Activated naive CD4-positive, alpha-beta T cell treated with Interleukin-2 at 50 U/mL for 16 hours (primary cell): ENCODE results near the gene KIAA1549.
"Not testable (repeated sequence)": the region's sequence is repeated elsewhere in the genome, so short reads cannot be mapped to it uniquely, and the experiment has no call there.

Experiments used
- DNase-seq: peaks from one replicate; pipeline ENCODE4 v3.0.0-alpha.2; 2020

KIAA1549 gene

DNA sequence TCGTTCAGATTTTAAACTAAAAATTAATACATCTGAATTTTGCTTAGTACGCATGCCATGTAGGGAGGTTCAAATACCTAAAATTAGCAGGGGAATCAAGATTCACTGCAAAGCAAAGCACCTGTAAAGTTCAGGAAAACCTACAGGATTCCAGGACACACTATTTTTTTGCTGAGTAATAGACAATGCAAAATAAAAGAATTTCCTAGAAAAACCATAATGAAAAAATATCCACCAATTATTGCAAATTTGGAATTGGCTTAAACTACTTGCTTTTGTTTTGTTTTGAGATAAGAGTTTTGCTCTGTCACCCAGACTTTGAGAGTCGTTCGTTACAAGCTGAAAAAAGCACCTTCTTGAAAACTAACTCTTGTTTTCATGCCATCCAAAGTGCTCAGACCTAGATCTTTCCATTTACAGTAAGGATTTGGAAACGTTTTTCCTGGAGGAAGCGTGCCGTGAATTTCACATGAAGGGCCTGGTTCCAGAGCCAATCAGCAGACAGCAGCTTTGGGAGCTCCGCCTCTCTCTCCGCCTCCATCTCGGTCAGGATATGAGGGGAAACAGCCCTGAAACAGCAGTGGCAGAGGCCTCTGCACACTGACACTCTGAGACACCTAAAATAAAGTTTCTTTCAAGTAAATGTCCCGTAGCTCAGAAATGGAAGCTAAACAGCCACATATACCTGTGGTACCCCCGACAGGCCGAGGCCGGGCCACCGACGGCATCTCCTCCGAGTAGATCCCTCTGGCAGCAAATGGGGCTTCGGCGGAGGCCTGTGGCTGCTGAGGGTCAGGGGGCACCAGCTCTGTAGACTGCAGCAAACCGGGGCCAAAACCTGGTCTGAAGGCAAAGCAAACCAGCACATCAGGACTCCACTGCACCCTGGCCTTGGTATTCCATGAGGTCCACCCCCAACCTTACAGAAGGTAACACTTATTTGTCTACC, 137.3 kb downstream of the KIAA1549 start:
- DNase-seq = no peak

- DNase-seq = no peak
Measured at GRCh38 chr7:138842111-138842510, 139.1 kb downstream of the KIAA1549 start.

- DNase-seq = no peak
Measured at GRCh38 chr7:138838166-138838565, 143.0 kb downstream of the KIAA1549 start.

- DNase-seq = no peak
Measured at GRCh38 chr7:138837627-138838026, 143.6 kb downstream of the KIAA1549 start.

DNA sequence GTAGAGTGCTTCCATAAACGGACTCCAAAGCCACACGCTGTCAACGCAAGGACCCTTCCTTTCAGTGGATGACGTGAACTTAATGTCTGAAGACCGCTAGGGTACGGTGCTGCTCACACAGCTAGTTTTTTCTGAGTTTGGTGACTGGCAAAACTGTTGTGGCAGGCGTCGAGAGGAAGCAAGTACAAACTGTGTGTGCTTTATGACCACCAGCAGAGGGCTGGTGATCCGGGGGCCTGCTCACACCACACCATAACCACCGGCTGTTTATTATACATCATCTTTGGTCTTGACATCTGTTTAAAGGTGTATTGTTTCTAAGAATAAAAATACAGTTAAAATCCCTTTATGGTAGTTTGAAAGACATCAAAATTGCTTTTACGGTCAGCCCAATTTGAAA, 146.1 kb downstream of the KIAA1549 start:
- DNase-seq = no peak

GRCh38 chr7:138834583-138834982, 146.6 kb downstream of the KIAA1549 start:
- DNase-seq = peak; percentile 21

DNA sequence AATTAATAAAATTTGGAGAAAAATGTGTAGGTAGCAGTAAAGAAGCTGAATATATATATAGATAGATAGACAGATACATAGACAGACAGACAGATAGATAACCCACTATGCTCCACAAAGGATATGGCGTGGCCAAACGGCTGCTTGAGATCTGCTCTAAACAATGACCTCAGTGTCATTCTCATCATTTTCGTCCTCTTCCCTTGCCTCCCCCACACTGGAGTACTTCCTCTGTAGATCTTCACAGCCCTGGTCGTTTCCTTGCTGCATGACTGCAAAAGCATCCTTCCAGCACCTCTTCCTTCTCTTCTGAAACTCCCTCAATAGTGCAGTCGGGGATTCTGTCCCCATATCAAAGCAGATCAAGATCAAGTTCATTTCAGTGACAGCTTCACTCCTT, 147.6 kb downstream of the KIAA1549 start:
- no peak for DNase-seq

DNA sequence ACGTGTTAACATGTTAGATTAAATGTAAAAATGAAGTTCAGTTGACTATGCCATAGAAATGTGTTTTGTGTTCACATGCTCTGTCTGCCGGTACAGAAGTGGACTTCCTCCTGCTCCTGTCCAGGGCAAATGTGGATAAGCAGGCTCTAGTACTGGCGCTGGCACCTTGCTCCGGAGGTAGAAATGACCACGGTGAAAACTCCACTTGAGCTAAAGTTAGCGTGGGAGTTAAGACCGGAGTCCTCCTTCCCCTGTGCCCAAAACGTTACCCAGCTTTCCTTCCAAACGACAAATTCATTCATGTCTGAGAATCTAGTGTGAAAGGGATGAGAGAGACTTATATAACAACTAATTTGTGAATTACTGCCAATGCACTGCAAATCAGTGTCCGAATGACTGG, 148.2 kb downstream of the KIAA1549 start:
- DNase-seq = no peak

DNA sequence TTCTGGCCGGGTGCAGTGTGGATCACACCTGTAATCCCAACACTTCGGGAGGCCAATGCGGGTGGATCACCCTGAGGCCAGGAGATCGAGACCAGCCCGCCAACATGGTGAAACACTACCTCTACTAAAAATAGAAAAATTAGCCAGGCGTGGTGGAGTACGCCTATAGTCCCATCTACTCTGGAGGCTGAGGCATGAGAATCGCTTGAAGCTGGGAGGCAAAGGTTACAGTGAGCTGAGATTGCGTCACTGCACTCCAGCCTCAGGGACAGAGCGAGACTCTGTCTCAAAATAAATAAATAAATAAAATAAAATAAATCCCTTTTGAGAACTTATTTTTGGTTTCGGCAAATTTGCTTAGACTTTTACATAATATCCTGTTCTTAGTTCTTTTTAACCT, 151.9 kb downstream of the KIAA1549 start:
- no peak for DNase-seq

- no peak for DNase-seq
Measured at GRCh38 chr7:138828302-138828701, 152.9 kb downstream of the KIAA1549 start.

GRCh38 chr7:138825049-138825721, 156.0 kb downstream of the KIAA1549 start:
- DNase-seq = no peak

GRCh38 chr7:138822867-138823535, 158.2 kb downstream of the KIAA1549 start:
- DNase-seq = no peak

GRCh38 chr7:138821912-138822311, 159.3 kb downstream of the KIAA1549 start:
- no peak for DNase-seq

GRCh38 chr7:138819625-138820024, 161.6 kb downstream of the KIAA1549 start:
- DNase-seq = no peak

GRCh38 chr7:138816650-138817049, 164.5 kb downstream of the KIAA1549 start:
- no peak for DNase-seq

DNA sequence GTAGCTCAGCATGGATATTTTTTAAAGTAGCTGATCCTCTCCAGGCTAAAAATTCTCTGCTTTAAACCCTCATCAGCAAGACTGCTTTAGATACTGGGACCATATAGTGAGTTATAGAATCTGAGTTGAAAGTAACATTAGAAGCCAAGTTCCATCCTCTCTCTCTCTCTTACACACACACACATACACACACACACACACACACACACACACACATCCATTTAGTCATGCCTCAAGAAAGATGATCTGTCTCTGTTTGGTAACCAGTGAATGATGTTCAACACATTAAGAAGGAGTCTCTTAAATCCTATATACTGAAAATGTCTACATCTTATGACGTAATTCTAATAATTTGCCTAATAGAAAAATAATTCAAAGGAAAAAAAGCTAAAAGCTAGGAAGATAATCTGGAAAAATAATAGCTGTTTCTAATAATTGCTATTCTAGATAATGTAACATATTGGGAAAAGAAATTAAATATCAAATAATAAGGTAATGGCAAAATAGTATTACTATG, 166.3 kb downstream of the KIAA1549 start:
- DNase-seq = no peak

DNA sequence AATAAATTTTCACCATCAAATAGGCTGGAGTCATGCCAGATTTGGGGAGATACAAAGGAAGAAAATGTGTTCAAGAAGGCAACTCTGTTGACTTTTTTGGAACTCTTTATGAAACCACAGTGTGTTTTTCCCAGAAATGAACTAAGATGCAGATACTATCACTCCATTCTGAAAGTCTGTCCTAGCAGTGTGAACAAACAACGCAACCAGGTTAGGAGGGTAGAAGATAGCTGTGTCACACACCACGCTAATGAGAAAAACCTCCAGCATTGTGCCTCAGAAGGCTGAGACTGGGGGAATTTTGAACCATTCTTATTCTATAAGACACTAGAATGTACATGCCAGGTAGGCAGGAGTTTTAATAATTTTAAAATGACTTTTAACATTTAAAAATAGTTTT, 167.2 kb downstream of the KIAA1549 start:
- no peak for DNase-seq

GRCh38 chr7:138811327-138811726, 169.9 kb downstream of the KIAA1549 start:
- DNase-seq = not testable (repeated sequence)

- no peak for DNase-seq
Measured at GRCh38 chr7:138809346-138809745, 171.8 kb downstream of the KIAA1549 start.

DNA sequence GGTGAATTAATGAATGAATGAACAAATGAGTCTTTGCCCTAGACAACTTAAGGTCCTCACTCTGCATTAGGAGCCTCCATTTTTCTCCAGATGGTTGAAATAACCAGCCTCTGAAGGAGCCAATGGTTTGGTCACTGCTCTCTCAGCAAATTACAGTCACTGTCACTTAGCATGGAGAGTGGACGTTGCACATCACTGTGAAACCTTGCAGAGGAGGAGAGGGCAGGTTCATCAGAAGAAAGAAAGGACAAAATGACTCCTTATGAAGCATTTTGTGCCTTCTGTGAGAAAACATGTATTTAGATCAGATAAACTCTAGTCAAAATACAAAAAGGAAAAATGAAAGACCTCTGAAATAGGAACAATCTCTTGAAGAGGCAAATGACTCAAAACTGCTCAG, 176.6 kb downstream of the KIAA1549 start:
- no peak for DNase-seq

DNA sequence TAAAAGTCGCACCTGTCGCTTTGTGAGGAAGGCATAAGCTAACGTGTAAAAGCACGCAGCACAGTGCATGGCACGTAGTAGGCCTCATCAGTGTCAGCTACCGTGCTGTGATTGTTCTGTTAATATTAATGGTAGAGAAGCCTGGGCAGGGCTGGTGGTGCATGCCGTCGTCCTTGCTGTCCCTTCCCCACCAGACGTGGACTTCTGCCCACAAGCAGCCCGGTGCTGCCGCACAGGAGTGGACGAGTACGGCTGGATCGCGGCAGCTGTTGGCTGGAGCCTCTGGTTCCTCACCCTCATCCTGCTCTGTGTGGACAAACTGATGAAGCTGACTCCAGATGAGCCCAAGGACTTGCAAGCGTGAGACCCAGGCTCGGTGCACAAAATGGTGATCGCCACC, 178.5 kb downstream of the KIAA1549 start:
- DNase-seq = no peak

DNA sequence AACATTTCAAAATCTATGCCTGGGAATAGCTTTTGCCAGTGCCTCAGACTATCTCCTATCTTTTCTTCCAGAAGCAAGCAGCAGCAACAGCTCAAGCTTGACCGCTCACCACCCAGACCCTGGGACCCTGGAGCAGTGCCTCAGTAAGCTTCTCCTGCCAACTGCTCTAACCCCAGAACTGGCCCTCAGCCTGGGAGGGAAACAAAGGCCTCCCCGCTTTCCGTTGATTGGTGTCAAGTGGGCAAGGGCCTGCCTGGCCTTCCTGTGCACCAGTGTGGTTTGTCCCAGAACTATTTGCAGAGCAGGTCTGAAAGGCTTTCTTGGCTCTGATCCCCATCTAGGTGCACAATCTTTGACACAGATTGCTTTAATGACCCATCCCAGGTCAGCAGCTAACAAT, 179.9 kb downstream of the KIAA1549 start:
- DNase-seq = no peak

DNA sequence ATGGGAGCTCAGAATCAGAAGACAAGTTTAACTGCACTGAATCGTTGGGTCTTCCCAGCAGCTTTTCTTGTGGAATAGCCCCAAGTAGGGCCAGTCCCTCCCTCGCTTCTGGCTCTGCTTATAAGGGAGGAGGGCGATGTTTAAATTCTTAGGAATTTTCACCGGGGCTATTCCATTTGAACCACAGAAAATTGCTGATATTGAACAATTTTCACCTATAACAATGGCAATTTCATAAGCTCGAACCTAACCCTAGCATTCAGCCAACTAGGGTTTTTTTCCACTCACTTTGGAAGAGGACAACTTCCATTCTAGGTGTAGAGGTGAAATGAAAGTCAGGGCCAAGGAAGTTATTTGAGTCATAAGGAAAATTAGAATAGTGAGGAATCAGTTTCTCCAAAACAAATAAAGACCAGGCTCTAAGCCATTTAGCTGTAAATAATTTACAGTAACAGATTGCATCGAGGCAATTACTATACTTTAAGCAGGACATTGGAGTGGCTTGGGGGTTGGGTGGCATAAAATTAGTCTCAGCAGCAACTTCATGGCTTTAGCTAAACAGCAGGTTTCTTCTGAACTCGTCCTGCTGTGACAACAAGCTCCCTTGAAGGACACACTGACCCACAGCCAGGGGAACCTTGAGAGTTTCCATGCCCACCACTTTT, 181.7 kb downstream of the KIAA1549 start:
- no peak for DNase-seq
